K562 (cell line): ENCODE results near the gene SFXN3. TPM values are rescaled to one million over a fixed set of nuclear protein-coding genes. Genes with fewer than 3 reads are reported as not detected.

Experiments
- ATAC-seq: fragments of 200-7000 bp; cut with Tn5 transposase; 3 replicates; pipeline ENCODE4 v1.9.1; 2020; ENCODE audit warnings: moderate library complexity
- BruUV-seq: library from RNA; stranded (reverse); fragments of 400-500 nt; replicated peaks from 2 replicates; lab custom pipeline; 2021; lab: Mats Ljungman, UMichigan
- CTCF ChIA-PET: fragments of 300-600 bp; formaldehyde crosslinking; extraction: SDS; loops from one replicate; lab custom pipeline; 2021; ENCODE audit warnings: low intra/inter-chr PET ratio; lab: Yijun Ruan, JAX
- POLR2A ChIA-PET: fragments of 300-600, 350-650 bp; sonication (Branson Sonifier 250); formaldehyde crosslinking; extraction: SDS; loops from one replicate; lab custom pipeline; 2021; ENCODE audit warnings: antibody characterized with exemption, inconsistent platforms; lab: Yijun Ruan, JAX
- DNase-seq, 4 experiments: peaks; one replicate each; pipeline versions ENCODE4 v3.0.0 to v3.0.0-alpha.2; 2011 to 2018; ENCODE audit warnings: low spot score in 3 of 4, mixed read lengths in 3 of 4; ENCODE audit errors: extremely low read depth in 1 of 4
- FAIRE-seq: peaks from 2 replicates; lab custom pipeline; 2011; peaks lifted over from hg19 to GRCh38; lab: Jason Lieb, UNC
- H2AFZ ChIP-seq: 2 replicates; pipeline ENCODE4 v1.6.0; 2011; ENCODE audit warnings: low read depth, low read length, control low read depth, inconsistent platforms
- H3K27ac ChIP-seq: fragments of 200-600 bp; 3 replicates; pipeline ENCODE4 v1.8.0; 2011; ENCODE audit warnings: low read depth, mild to moderate bottlenecking, control low read depth, inconsistent platforms, low read length, moderate library complexity, mixed read lengths; ENCODE audit errors: extremely low read depth
- H3K27me3 ChIP-seq, 2 experiments: fragments of 300-600 bp in 1 of 2; 2 replicates in 1 of 2; 3 replicates in 1 of 2; pipeline versions ENCODE4 v1.6.0 to v1.8.0; 2011; ENCODE audit warnings: inconsistent platforms in 2 of 2, low read length in 2 of 2, mild to moderate bottlenecking in 1 of 2, mixed read lengths in 1 of 2, moderate library complexity in 1 of 2; ENCODE audit not compliant: control insufficient read depth in 2 of 2, insufficient read depth in 2 of 2
- H3K36me3 ChIP-seq: fragments of 300-600 bp; 3 replicates; pipeline ENCODE4 v1.8.0; 2011; ENCODE audit warnings: mild to moderate bottlenecking, low read length, inconsistent platforms; ENCODE audit not compliant: control insufficient read depth, insufficient read depth
- H3K4me1 ChIP-seq, 2 experiments: fragments of 200-600 bp in 1 of 2; replicated peaks in 1 of 2; 2 replicates in 1 of 2; 3 replicates in 1 of 2; pipeline versions ENCODE4 v1.5.1 to v1.8.0; 2011; ENCODE audit warnings: inconsistent platforms in 2 of 2, low read length in 2 of 2, mild to moderate bottlenecking in 1 of 2, mixed read lengths in 1 of 2, moderate library complexity in 1 of 2; ENCODE audit not compliant: control insufficient read depth in 2 of 2, insufficient read depth in 2 of 2
- H3K4me2 ChIP-seq: 2 replicates; pipeline ENCODE4 v1.6.1; 2011; ENCODE audit warnings: low read length, control low read depth, inconsistent platforms, mixed read lengths; ENCODE audit not compliant: insufficient read depth
- H3K4me3 ChIP-seq: fragments of 200-600 bp; sonication (generic), shearing (Covaris generic); 2 replicates; pipeline ENCODE4 v1.5.1; 2016; ENCODE audit warnings: control low read depth, inconsistent platforms
- H3K79me2 ChIP-seq: fragments of 200-600 bp; 3 replicates; pipeline ENCODE4 v1.8.0; 2011; ENCODE audit warnings: low read length, inconsistent platforms; ENCODE audit not compliant: control insufficient read depth, insufficient read depth
- H3K9ac ChIP-seq, 2 experiments: 2 replicates each; pipeline versions ENCODE4 v1.6.0 to v1.6.1; 2011; ENCODE audit warnings: low read depth in 2 of 2, low read length in 2 of 2, control low read depth in 1 of 2, inconsistent platforms in 1 of 2, mild to moderate bottlenecking in 1 of 2, mixed read lengths in 1 of 2; ENCODE audit not compliant: insufficient read depth in 1 of 2
- H3K9me1 ChIP-seq: one replicate; pipeline ENCODE4 v1.6.0; 2011; ENCODE audit warnings: inconsistent platforms, mild to moderate bottlenecking, low read length, moderate library complexity; ENCODE audit not compliant: control insufficient read depth, insufficient read depth
- H3K9me3 ChIP-seq: replicated peaks from 2 replicates; pipeline ENCODE4 v1.5.1; 2011; ENCODE audit warnings: low read depth, low read length, inconsistent platforms; ENCODE audit not compliant: control insufficient read depth, insufficient read depth
- H4K20me1 ChIP-seq: replicated peaks from 2 replicates; pipeline ENCODE4 v1.6.1; 2011; ENCODE audit warnings: low read length, inconsistent platforms, mixed read lengths; ENCODE audit not compliant: control insufficient read depth, insufficient read depth
- ATF6 ChIP-seq: sonication (generic); formaldehyde crosslinking; IDR thresholded peaks from 2 replicates; pipeline ENCODE4 v1.4.0; 2020; ENCODE audit warnings: mild to moderate bottlenecking, missing genetic modification reagents
- CBFA2T3 ChIP-seq: fragments of 450-650 bp; IDR thresholded peaks from 2 replicates; pipeline ENCODE4 v1.6.1; 2017
- CTBP1 ChIP-seq: fragments of 450-650 bp; IDR thresholded peaks from 2 replicates; pipeline ENCODE4 v1.6.1; 2016; ENCODE audit warnings: borderline replicate concordance
- E2F3 ChIP-seq: fragments of 250-450 bp; sonication (Bioruptor Pico); IDR thresholded peaks from 2 replicates; pipeline ENCODE4 v1.4.0; 2020; ENCODE audit warnings: mild to moderate bottlenecking
- FIP1L1 ChIP-seq: fragments of 200-400 bp; formaldehyde crosslinking; IDR thresholded peaks from 2 replicates; pipeline ENCODE4 v1.6.1; 2018; ENCODE audit warnings: mild to moderate bottlenecking, low read depth, low read length; ENCODE audit not compliant: poor library complexity, severe bottlenecking
- GTF2A2 ChIP-seq: IDR thresholded peaks from 2 replicates; pipeline ENCODE4 v1.6.1; 2016; ENCODE audit warnings: mild to moderate bottlenecking, missing genetic modification characterization, missing compliant biosample characterization
- ILK ChIP-seq: fragments of 450-650 bp; IDR thresholded peaks from 2 replicates; pipeline ENCODE4 v1.6.1; 2016; ENCODE audit warnings: missing genetic modification characterization, low read depth, mild to moderate bottlenecking, missing compliant biosample characterization, moderate library complexity, borderline replicate concordance
- NELFE ChIP-seq: IDR thresholded peaks from 2 replicates; pipeline ENCODE4 v1.6.1; 2011; ENCODE audit warnings: mild to moderate bottlenecking; ENCODE audit not compliant: insufficient read depth, insufficient read length
- SAP30 ChIP-seq: fragments of 200-600 bp; sonication (generic); IDR thresholded peaks from 2 replicates; pipeline ENCODE4 v1.6.1; 2012; ENCODE audit warnings: borderline replicate concordance, low read depth, mild to moderate bottlenecking, moderate library complexity, low read length, control low read depth, inconsistent platforms; ENCODE audit not compliant: insufficient read depth, poor library complexity, severe bottlenecking
- ZNF609 ChIP-seq: sonication (generic); formaldehyde crosslinking; IDR thresholded peaks from 2 replicates; pipeline ENCODE4 v1.8.1; 2023; ENCODE audit warnings: missing genetic modification reagents, mild to moderate bottlenecking, borderline replicate concordance
- WGBS: fragments of 100-300 bp; shearing (Covaris generic); methylation state at CpG from one replicate; pipeline ENCODE4 v1.1.6; 2016; ENCODE audit warnings: low coverage, mixed read lengths; ENCODE audit not compliant: insufficient coverage; ENCODE audit errors: missing lambda C conversion rate; 5-methylcytosine and 5-hydroxymethylcytosine counted together
- in situ Hi-C: fragments of 300-500 bp; cut with MboI; formaldehyde crosslinking; loops from 4 replicates; pipeline ENCODE4 v1.15.0; 2018; ENCODE audit warnings: inconsistent platforms, mixed read lengths
- intact Hi-C: fragments of 100-400 bp; cut with micrococcal nuclease; formaldehyde crosslinking; loops from 2 replicates; pipeline ENCODE4 v1.14.2; 2022
- polyA plus RNA-seq, 8 experiments: library from polyadenylated mRNA; depleted of rRNA in 4 of 8; stranded (reverse) in 5 of 8; unstranded in 3 of 8; fragments of >200 nt; fragmentation: Nextera tagmentation in 2 of 8; fragmentation: Illumina TruSeq in 1 of 8; extraction: Ambion mirVana in 2 of 8; extraction: Trizol in 1 of 8; gene quantifications; 2 replicates each; pipeline versions ENCODE4 v1.2.1 to v1.2.3, GENCODE V29; 2011 to 2014; ENCODE audit warnings: inconsistent platforms in 1 of 8, missing spikeins in 1 of 8
- total RNA-seq, 7 experiments: library from RNA; depleted of rRNA in 6 of 7; stranded (reverse); fragments of >200 nt in 6 of 7; fragmentation: Illumina TruSeq in 2 of 7; extraction: Trizol in 2 of 7; gene quantifications; 2 replicates each; pipeline versions ENCODE4 v1.2.1 to v1.2.3, GENCODE V29; 2011 to 2021; ENCODE audit warnings: low replicate concordance in 1 of 7
- TF ChIP-seq, protein P1 (sequence below): sonication (generic); formaldehyde crosslinking; IDR thresholded peaks from 2 replicates; pipeline ENCODE4 v1.8.0; 2022; ENCODE audit warnings: mild to moderate bottlenecking, missing genetic modification reagents

The SFXN3 gene
- total and polyA plus RNA-seq, 9 of the 15 experiments (the other 6 are each of a cell fraction or from before 2014, with no cell fraction given), result 0.24 to 4.6 (median 0.86) TPM

DNA sequence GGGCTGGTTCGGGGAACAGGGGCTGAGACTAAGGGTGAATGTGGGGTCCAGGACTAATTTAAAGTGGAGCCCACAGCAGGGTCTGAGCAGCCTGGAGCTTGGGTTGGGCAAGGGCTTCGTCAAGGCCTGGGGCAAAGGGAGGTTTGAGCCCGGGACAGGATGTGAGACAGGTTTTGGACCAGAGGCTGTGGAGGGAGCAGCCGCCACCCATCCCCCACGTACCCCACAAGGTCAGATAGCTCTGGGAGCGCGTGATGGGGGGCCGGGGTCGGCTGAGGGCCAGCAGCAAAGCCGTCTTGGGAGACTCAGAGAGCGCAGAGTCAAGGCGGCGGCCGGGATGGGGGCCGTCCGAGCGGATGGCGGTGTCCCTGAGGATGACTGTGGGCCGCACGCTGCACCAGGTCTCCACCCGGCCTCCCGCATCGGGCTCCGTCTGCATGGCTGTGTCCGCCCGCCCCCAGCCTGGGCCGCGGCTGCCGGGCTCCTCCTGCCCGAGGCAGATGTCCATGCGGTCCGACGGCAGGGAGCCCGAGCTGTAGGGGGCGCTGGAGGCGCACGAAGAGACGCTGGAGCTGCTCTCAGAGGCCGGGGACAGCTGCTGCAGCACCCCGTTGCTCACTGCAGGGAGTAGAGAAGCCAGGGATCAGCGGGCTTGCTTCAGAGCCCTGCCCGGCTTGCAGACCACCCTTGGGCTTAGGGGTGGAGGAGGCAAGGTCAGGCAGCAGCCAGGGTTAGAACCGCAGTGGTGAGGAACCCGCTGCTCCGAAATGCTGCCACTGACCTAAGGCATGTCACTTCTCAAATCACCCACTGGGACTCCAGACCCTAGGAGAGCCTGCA is 12.2 kb upstream of the SFXN3 start:
- peak overlapping the region; percentile 72 for H2AFZ ChIP-seq
- POLR2A ChIA-PET, result interaction anchor here (0.6 to 1.0 kb wide), 4 partner anchors 12 to 149 kb away, joined by 3 to 6 read pairs (median 3); partner anchors contain the start of genes PDZD7 and SFXN3
- no peak for TF ChIP-seq SAP30
- no peak for TF ChIP-seq E2F3 (CRISPR knock-in tag)
- TF ChIP-seq GTF2A2 (tag), result no peak
- TF ChIP-seq ATF6 (CRISPR knock-in tag), result no peak
- no peak for TF ChIP-seq NELFE
- TF ChIP-seq FIP1L1, result peak; percentile 51
- 0 out of 2 replicates have a peak, but pooled peaks have one; percentile 4 for TF ChIP-seq CBFA2T3
- TF ChIP-seq, protein P1, sequence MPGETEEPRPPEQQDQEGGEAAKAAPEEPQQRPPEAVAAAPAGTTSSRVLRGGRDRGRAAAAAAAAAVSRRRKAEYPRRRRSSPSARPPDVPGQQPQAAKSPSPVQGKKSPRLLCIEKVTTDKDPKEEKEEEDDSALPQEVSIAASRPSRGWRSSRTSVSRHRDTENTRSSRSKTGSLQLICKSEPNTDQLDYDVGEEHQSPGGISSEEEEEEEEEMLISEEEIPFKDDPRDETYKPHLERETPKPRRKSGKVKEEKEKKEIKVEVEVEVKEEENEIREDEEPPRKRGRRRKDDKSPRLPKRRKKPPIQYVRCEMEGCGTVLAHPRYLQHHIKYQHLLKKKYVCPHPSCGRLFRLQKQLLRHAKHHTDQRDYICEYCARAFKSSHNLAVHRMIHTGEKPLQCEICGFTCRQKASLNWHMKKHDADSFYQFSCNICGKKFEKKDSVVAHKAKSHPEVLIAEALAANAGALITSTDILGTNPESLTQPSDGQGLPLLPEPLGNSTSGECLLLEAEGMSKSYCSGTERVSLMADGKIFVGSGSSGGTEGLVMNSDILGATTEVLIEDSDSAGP (CRISPR knock-in tag), result no peak
- TF ChIP-seq ZNF609, result no peak
- no peak for TF ChIP-seq ILK (tag)
- TF ChIP-seq CTBP1, result peak; percentile 29; the same call in 1 of the 2 replicates

More for the DNA sequence above, 12.2 kb upstream of the SFXN3 start:
- no peaks in the 10 kb centered on the region for H3K27me3 ChIP-seq
- peaks cover 0 to 13% of the 10 kb centered on the region in 2 experiments; a peak in 3 of 5 replicates for H3K4me1 ChIP-seq
- no TSS peak for BruUV-seq
- peak overlapping the region; percentile 38 for H3K4me2 ChIP-seq
- peak; percentile 76 to 87 (median 82) for DNase-seq
- 45% methylated on average over 13 of the region's 45 CpGs for WGBS
- peak; percentile 15 for FAIRE-seq
- H3K9ac ChIP-seq, result peak overlapping the region in 1 of 2 experiments; percentile 82; a peak in 2 of 4 replicates
- peak; percentile 97 for ATAC-seq
- no peak overlapping the region for H3K27ac ChIP-seq
- in situ Hi-C loops (loop anchor here (10.0 kb wide), 1 partner anchor 464 kb away; no protein-coding TSS in a partner anchor), intact Hi-C loops (loop anchor here (10.0 kb wide), 1 partner anchor 46 kb away; the partner anchor contains the start of gene KAZALD1)
- H3K9me1 ChIP-seq, result no peaks in the 10 kb centered on the region
- H3K4me3 ChIP-seq, result no peak overlapping the region
- CTCF ChIA-PET, result interaction anchor here (1.1 to 1.7 kb wide), 2 partner anchors 48 to 127 kb away, joined by 3 to 18 read pairs; no protein-coding TSS in a partner anchor
- H3K79me2 ChIP-seq, result no peaks in the 10 kb centered on the region
- H4K20me1 ChIP-seq, result no peaks in the 10 kb centered on the region
- no peaks in the 10 kb centered on the region for H3K9me3 ChIP-seq
- H3K36me3 ChIP-seq, result no peaks in the 10 kb centered on the region
